ENCODE results near the gene MICAL2. TPM values are rescaled to one million over a fixed set of nuclear protein-coding genes. Genes with fewer than 3 reads are reported as not detected.

The MICAL2 gene
- total RNA-seq, 2 donors from 2014 or later = 1.5 to 1.9 TPM

GRCh38 chr11:12269446-12270214 is 159.2 kb downstream of the MICAL2 start:
- Histone ChIP-seq H3K27ac (ENCODE audit: low read depth, low read length) (no peak overlapping the region), H3K27me3 (ENCODE audit: control insufficient read depth, insufficient read depth, low read length, poor library complexity, severe bottlenecking) (no peaks in the 10 kb centered on the region), H3K9me3 (ENCODE audit: control insufficient read depth, low read length) (no peaks in the 10 kb centered on the region), H3K9ac (ENCODE audit: extremely low read depth, low read length, poor library complexity, severe bottlenecking) (no peak overlapping the region), H3K36me3 (ENCODE audit: control insufficient read depth, insufficient read depth, low read length) (no peaks in the 10 kb centered on the region), H3K4me3 (ENCODE audit: low read length) (no peak overlapping the region), H3K4me1 (ENCODE audit: control insufficient read depth, insufficient read depth, low read length) (no peaks in the 10 kb centered on the region)
- H3K4me1 Mint-ChIP-seq = peaks cover 4% of the 10 kb centered on the region
- H3K4me3 Mint-ChIP-seq = no peak overlapping the region
- DNase-seq = no peak
- TF ChIP-seq, protein P1, sequence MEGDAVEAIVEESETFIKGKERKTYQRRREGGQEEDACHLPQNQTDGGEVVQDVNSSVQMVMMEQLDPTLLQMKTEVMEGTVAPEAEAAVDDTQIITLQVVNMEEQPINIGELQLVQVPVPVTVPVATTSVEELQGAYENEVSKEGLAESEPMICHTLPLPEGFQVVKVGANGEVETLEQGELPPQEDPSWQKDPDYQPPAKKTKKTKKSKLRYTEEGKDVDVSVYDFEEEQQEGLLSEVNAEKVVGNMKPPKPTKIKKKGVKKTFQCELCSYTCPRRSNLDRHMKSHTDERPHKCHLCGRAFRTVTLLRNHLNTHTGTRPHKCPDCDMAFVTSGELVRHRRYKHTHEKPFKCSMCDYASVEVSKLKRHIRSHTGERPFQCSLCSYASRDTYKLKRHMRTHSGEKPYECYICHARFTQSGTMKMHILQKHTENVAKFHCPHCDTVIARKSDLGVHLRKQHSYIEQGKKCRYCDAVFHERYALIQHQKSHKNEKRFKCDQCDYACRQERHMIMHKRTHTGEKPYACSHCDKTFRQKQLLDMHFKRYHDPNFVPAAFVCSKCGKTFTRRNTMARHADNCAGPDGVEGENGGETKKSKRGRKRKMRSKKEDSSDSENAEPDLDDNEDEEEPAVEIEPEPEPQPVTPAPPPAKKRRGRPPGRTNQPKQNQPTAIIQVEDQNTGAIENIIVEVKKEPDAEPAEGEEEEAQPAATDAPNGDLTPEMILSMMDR (conservative IDR thresholded peaks at IDR 0.05) = no peak
- no peaks in the 10 kb centered on the region for H3K27me3 Mint-ChIP-seq (ENCODE audit: insufficient read depth)
- 91 to 93% methylated on average over 10 to 12 of the region's 12 CpGs for WGBS, 2 experiments (ENCODE audit: insufficient coverage in 1 of 2, insufficient read length in 1 of 2)
- H3K9me3 Mint-ChIP-seq = no peaks in the 10 kb centered on the region
- H3K36me3 Mint-ChIP-seq (ENCODE audit: low read depth) = no peaks in the 10 kb centered on the region
- H3K27ac Mint-ChIP-seq = no peak overlapping the region

DNA sequence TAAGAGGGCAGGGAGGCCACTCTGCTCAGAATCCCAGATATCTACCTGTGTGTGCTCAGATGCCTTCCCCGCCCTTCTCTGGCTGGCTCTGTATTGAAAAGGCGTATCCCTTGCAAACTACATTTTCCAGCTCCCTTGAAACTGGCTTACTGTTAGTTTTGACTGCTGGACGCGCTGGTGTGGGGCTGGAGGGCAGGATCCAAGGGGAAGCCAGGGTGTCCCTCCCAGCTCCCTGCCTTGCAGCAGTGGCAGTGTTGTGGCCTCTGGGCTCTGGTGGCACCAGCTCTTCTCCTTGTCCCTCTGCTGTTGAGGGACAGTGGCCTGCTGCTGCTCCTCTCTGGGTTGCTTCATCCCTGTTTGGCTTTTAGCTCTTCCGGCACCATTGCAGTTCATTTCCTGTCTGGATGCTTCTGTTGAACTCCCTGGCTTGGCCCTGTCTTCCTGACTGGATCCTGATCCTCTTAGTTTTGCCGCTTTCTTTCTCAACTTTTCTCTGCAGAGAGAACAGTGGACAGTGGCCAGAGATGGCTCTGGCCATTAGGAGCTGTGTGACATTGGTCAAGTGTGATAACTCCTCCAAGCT is 159.9 kb downstream of the MICAL2 start:
- Histone ChIP-seq H3K27ac (ENCODE audit: low read depth, low read length) (no peak overlapping the region), H3K36me3 (ENCODE audit: control insufficient read depth, insufficient read depth, low read length) (no peaks in the 10 kb centered on the region), H3K4me1 (ENCODE audit: control insufficient read depth, insufficient read depth, low read length) (no peaks in the 10 kb centered on the region), H3K9me3 (ENCODE audit: control insufficient read depth, low read length) (no peaks in the 10 kb centered on the region), H3K4me3 (ENCODE audit: low read length) (no peak overlapping the region), H3K27me3 (ENCODE audit: control insufficient read depth, insufficient read depth, low read length, poor library complexity, severe bottlenecking) (no peaks in the 10 kb centered on the region), H3K9ac (ENCODE audit: extremely low read depth, low read length, poor library complexity, severe bottlenecking) (no peak overlapping the region)
- Mint-ChIP-seq H3K4me3 (no peak overlapping the region), H3K36me3 (ENCODE audit: low read depth) (no peaks in the 10 kb centered on the region), H3K9me3 (no peaks in the 10 kb centered on the region), H3K27ac (no peak overlapping the region), H3K4me1 (peaks cover 7% of the 10 kb centered on the region), H3K27me3 (ENCODE audit: insufficient read depth) (no peaks in the 10 kb centered on the region)
- TF ChIP-seq, protein P1 (conservative IDR thresholded peaks at IDR 0.05) = no peak
- no peak for DNase-seq
- WGBS, 2 experiments (ENCODE audit: insufficient coverage in 1 of 2, insufficient read length in 1 of 2) = 98% methylated on average over 4 to 6 of the region's 6 CpGs

GRCh38 chr11:12270817-12271216 is 160.4 kb downstream of the MICAL2 start:
- Mint-ChIP-seq H3K27ac (no peak overlapping the region), H3K4me3 (no peak overlapping the region), H3K27me3 (ENCODE audit: insufficient read depth) (no peaks in the 10 kb centered on the region), H3K9me3 (no peaks in the 10 kb centered on the region), H3K36me3 (ENCODE audit: low read depth) (no peaks in the 10 kb centered on the region), H3K4me1 (peaks cover 7% of the 10 kb centered on the region)
- H3K27me3 ChIP-seq (ENCODE audit: control insufficient read depth, insufficient read depth, low read length, poor library complexity, severe bottlenecking) = no peaks in the 10 kb centered on the region
- no peak overlapping the region for H3K9ac ChIP-seq (ENCODE audit: extremely low read depth, low read length, poor library complexity, severe bottlenecking)
- WGBS, 2 experiments (ENCODE audit: insufficient coverage in 1 of 2, insufficient read length in 1 of 2) = 78 to 100% methylated on average over 3 to 8 of the region's 8 CpGs
- TF ChIP-seq, protein P1 (conservative IDR thresholded peaks at IDR 0.05) = no peak
- no peak for DNase-seq
- no peaks in the 10 kb centered on the region for H3K36me3 ChIP-seq (ENCODE audit: control insufficient read depth, insufficient read depth, low read length)
- no peak overlapping the region for H3K4me3 ChIP-seq (ENCODE audit: low read length)
- H3K9me3 ChIP-seq (ENCODE audit: control insufficient read depth, low read length) = no peaks in the 10 kb centered on the region
- H3K4me1 ChIP-seq (ENCODE audit: control insufficient read depth, insufficient read depth, low read length) = no peaks in the 10 kb centered on the region
- H3K27ac ChIP-seq (ENCODE audit: low read depth, low read length) = no peak overlapping the region
